BE2C (cell line): Measurements from ENCODE around the gene TTN.

Source experiments
- DNase-seq: peaks from one replicate; pipeline ENCODE4 v3.0.0-alpha.2; 2020
- H3K27me3 ChIP-seq: fragments of 250-450 bp; sonication (Bioruptor Pico); 2 replicates; pipeline ENCODE4 v1.5.1; 2020; ENCODE audit warnings: mild to moderate bottlenecking
- H3K36me3 ChIP-seq: fragments of 250-450 bp; sonication (Bioruptor Pico); 2 replicates; pipeline ENCODE4 v1.5.1; 2020; ENCODE audit warnings: mild to moderate bottlenecking
- H3K4me1 ChIP-seq: fragments of 250-450 bp; sonication (Bioruptor Pico); 2 replicates; pipeline ENCODE4 v1.5.1; 2020
- H3K4me3 ChIP-seq: 2 replicates; pipeline ENCODE4 v1.5.1; 2011; ENCODE audit warnings: low read depth, low read length
- H3K9me3 ChIP-seq: fragments of 250-450 bp; sonication (Bioruptor Pico); 2 replicates; pipeline ENCODE4 v1.5.1; 2020
- TF ChIP-seq, protein P1 (sequence below): IDR thresholded peaks from 2 replicates; pipeline ENCODE4 v1.5.1; 2012; ENCODE audit warnings: mild to moderate bottlenecking, low read depth, low read length

Gene TTN

DNA sequence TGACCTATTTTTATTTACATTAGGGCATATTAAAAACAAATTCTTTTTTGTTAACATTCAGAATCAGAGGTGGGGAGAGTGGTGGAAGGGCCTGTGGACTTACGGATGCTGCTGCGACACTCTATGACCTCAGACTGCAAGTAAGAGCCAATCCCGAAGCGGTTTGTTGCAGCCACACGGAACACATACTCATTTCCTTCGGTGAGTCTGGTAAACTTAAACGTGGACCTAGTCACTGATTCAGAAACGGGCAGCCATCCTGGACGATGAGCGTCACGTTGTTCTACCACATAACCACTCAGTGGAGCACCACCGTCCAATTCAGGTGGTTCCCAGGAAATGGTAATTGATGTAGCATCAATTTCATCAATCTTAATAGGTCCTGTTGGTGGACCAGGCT lies 265.1 kb downstream of the TTN start:
- no peak for DNase-seq
- TF ChIP-seq, protein P1, sequence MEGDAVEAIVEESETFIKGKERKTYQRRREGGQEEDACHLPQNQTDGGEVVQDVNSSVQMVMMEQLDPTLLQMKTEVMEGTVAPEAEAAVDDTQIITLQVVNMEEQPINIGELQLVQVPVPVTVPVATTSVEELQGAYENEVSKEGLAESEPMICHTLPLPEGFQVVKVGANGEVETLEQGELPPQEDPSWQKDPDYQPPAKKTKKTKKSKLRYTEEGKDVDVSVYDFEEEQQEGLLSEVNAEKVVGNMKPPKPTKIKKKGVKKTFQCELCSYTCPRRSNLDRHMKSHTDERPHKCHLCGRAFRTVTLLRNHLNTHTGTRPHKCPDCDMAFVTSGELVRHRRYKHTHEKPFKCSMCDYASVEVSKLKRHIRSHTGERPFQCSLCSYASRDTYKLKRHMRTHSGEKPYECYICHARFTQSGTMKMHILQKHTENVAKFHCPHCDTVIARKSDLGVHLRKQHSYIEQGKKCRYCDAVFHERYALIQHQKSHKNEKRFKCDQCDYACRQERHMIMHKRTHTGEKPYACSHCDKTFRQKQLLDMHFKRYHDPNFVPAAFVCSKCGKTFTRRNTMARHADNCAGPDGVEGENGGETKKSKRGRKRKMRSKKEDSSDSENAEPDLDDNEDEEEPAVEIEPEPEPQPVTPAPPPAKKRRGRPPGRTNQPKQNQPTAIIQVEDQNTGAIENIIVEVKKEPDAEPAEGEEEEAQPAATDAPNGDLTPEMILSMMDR: no peak
- Histone ChIP-seq H3K9me3 (no peaks in the 10 kb centered on the region), H3K4me3 (no peak overlapping the region), H3K36me3 (no peaks in the 10 kb centered on the region), H3K27me3 (no peaks in the 10 kb centered on the region), H3K4me1 (no peaks in the 10 kb centered on the region)

DNA sequence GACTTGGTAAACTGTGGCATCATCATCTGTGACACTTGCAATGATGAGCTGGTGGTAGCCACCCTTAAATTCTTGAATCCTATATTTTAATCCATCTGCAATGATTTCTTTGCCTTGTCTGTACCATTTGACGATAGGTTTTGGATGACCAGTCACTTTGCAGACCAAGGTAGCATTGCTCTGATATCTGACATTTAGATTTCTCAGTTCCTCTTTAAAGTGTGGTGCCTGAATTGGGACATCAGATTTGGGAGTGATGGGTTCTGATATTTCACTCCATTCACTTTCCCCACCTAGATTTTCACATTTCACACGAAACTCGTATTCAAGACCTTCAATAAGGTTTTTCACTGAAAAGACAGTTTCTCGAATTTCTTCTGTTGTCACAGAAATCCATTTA lies 271.2 kb downstream of the TTN start:
- H3K36me3 ChIP-seq: no peaks in the 10 kb centered on the region
- H3K4me3 ChIP-seq: no peak overlapping the region
- no peaks in the 10 kb centered on the region for H3K4me1 ChIP-seq
- DNase-seq: no peak
- H3K27me3 ChIP-seq: no peaks in the 10 kb centered on the region
- TF ChIP-seq, protein P1: no peak
- H3K9me3 ChIP-seq: no peaks in the 10 kb centered on the region

DNA sequence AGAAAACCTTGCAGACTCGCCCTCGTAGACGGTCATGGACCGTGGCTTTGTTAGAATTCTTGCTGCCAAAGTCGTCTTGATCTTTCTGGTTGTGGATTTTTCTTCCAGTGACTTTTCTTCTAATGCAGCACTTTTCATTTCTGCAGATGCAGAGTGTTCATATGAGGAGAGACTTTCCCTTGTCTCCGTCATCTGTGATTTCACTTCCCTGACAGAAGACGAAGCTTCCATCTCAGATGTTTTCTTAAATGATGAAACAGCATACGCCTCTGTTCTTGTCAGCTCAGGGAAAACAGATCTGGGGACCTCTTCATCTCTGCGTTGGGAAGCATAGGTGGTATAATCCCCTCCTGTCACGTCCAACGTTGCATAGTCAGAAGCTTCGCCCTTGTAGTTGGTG lies 276.1 kb downstream of the TTN start:
- no peaks in the 10 kb centered on the region for H3K27me3 ChIP-seq
- no peak overlapping the region for H3K4me3 ChIP-seq
- no peaks in the 10 kb centered on the region for H3K9me3 ChIP-seq
- TF ChIP-seq, protein P1: no peak
- H3K4me1 ChIP-seq: no peaks in the 10 kb centered on the region
- no peaks in the 10 kb centered on the region for H3K36me3 ChIP-seq
- no peak for DNase-seq

DNA sequence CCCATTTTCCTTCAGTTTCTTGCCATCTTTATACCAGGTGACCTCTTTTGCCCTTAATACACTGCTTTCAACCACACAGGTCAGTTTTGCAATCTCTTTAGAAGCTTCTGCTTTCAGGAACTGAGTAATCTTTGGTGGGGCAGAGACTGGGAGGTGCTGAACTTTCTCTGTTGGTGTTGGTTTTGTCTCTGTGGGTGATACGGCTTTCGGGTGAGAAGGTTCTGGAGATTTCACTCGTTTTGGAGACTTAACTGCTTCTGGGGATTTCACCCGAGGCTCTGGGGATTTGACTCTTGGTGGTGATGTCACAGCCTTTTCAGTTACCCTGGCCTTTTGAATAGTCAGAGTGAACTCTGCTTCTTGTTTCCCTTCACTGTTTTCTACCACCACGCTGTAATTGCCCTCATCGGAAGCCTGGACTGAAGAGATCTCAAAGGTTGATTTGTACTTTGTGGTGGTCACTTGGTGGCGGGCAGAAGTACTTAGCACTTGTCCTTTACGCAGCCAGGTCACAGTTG lies 276.5 kb downstream of the TTN start:
- DNase-seq: no peak
- TF ChIP-seq, protein P1: no peak
- no peaks in the 10 kb centered on the region for H3K4me1 ChIP-seq
- no peak overlapping the region for H3K4me3 ChIP-seq
- no peaks in the 10 kb centered on the region for H3K9me3 ChIP-seq
- no peaks in the 10 kb centered on the region for H3K36me3 ChIP-seq
- no peaks in the 10 kb centered on the region for H3K27me3 ChIP-seq

DNA sequence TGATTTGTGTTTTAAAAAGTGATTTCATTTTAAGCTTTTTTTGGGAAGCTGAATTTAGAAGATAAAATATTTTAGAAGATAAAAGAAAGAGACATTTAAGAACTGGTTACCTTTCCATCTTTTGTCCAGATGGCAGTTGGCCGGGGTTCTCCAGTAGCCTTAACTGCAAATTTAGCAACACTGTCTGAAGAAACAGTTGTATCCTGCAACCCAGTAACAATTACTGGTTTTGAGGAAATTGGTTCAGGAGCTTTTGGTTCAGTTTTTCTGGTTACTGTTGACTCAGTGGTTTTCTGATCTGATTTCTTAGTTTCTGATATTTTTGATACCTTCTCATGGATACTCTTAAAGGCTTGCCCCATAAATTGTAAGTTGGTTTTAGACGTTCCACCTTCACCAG lies 277.1 kb downstream of the TTN start:
- no peaks in the 10 kb centered on the region for H3K27me3 ChIP-seq
- H3K36me3 ChIP-seq: no peaks in the 10 kb centered on the region
- no peak for DNase-seq
- TF ChIP-seq, protein P1: no peak
- no peak overlapping the region for H3K4me3 ChIP-seq
- no peaks in the 10 kb centered on the region for H3K4me1 ChIP-seq
- H3K9me3 ChIP-seq: no peaks in the 10 kb centered on the region

DNA sequence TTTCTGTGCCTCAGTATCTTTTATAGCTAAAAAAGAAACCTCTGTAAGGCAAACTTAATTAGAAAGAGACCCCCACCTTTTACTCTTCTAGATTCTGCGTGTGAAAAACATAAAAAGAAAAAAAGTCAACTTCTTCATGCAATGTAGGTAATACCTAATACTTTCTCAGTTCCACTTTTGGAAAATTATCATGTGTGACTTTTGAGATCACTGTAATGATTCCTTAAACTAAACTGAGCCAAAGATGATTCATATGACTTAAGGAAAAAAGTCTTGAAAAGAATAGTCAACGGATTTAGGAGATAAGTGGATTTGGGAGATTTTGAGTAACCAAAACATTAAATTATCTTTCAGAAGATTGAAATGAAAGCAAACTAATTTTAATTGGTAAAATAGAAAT lies 278.0 kb downstream of the TTN start:
- H3K4me3 ChIP-seq: no peak overlapping the region
- no peaks in the 10 kb centered on the region for H3K36me3 ChIP-seq
- DNase-seq: no peak

More for the DNA sequence above, 278.0 kb downstream of the TTN start:
- TF ChIP-seq, protein P1: no peak
- Histone ChIP-seq H3K9me3 (no peaks in the 10 kb centered on the region), H3K27me3 (no peaks in the 10 kb centered on the region), H3K4me1 (no peaks in the 10 kb centered on the region)
